ENCODE data around the gene SLC7A7. TPM values are rescaled to one million over a fixed set of nuclear protein-coding genes. Genes with fewer than 3 reads are reported as not detected.

SLC7A7 gene
- total and polyA plus RNA-seq, 2 experiments from 2014 or later = 3.6 to 4.1 TPM

GRCh38 chr14:22798528-22798927 lies 16.7 kb downstream of the SLC7A7 start:
- no peak overlapping the region for H3K27ac Mint-ChIP-seq
- H3K27me3 Mint-ChIP-seq (ENCODE audit: insufficient read depth, low read depth, poor library complexity) = peaks cover 12% of the 10 kb centered on the region
- no peaks in the 10 kb centered on the region for H3F3A ChIP-seq (replicated peaks; ENCODE audit: low read depth)
- peaks cover 6% of the 10 kb centered on the region; the same call in 2 of the 3 replicates for H3K9me3 Mint-ChIP-seq
- ATAC-seq (no peak), DNase-seq (ENCODE audit: low spot score) (no peak)
- H3K27me3 ChIP-seq (ENCODE audit: insufficient read depth) = no peaks in the 10 kb centered on the region
- H3K9me2 ChIP-seq (ENCODE audit: insufficient read depth) = peaks cover 10% of the 10 kb centered on the region; the same call in 1 of the 2 replicates
- H3K4me1 Mint-ChIP-seq = peaks cover 18% of the 10 kb centered on the region
- no peak overlapping the region for H3K4me2 ChIP-seq
- no peaks in the 10 kb centered on the region for H4K20me1 ChIP-seq (replicated peaks; ENCODE audit: insufficient read depth)
- no peaks in the 10 kb centered on the region for H3K79me2 ChIP-seq (replicated peaks; ENCODE audit: insufficient read depth)
- H3K4me3 Mint-ChIP-seq = no peak overlapping the region
- H3K4me3 ChIP-seq = no peak overlapping the region
- no peaks in the 10 kb centered on the region for H3K36me3 ChIP-seq (ENCODE audit: insufficient read depth)
- H3K36me3 Mint-ChIP-seq (ENCODE audit: low read depth) = peaks cover 4% of the 10 kb centered on the region
- H3K4me1 ChIP-seq (ENCODE audit: insufficient read depth) = peaks cover 17% of the 10 kb centered on the region
- no peak overlapping the region for H2AFZ ChIP-seq
- TF ChIP-seq CREB1 (CRISPR knock-in tag; IDR thresholded peaks at IDR 0.05; ENCODE audit: low read depth) = no peak
- TF ChIP-seq ZNF331 (CRISPR knock-in tag; IDR thresholded peaks at IDR 0.05; ENCODE audit: low read depth) = no peak
- no peak for TF ChIP-seq JUNB (IDR thresholded peaks at IDR 0.05; ENCODE audit: unreplicated experiment)
- TF ChIP-seq, protein P1, sequence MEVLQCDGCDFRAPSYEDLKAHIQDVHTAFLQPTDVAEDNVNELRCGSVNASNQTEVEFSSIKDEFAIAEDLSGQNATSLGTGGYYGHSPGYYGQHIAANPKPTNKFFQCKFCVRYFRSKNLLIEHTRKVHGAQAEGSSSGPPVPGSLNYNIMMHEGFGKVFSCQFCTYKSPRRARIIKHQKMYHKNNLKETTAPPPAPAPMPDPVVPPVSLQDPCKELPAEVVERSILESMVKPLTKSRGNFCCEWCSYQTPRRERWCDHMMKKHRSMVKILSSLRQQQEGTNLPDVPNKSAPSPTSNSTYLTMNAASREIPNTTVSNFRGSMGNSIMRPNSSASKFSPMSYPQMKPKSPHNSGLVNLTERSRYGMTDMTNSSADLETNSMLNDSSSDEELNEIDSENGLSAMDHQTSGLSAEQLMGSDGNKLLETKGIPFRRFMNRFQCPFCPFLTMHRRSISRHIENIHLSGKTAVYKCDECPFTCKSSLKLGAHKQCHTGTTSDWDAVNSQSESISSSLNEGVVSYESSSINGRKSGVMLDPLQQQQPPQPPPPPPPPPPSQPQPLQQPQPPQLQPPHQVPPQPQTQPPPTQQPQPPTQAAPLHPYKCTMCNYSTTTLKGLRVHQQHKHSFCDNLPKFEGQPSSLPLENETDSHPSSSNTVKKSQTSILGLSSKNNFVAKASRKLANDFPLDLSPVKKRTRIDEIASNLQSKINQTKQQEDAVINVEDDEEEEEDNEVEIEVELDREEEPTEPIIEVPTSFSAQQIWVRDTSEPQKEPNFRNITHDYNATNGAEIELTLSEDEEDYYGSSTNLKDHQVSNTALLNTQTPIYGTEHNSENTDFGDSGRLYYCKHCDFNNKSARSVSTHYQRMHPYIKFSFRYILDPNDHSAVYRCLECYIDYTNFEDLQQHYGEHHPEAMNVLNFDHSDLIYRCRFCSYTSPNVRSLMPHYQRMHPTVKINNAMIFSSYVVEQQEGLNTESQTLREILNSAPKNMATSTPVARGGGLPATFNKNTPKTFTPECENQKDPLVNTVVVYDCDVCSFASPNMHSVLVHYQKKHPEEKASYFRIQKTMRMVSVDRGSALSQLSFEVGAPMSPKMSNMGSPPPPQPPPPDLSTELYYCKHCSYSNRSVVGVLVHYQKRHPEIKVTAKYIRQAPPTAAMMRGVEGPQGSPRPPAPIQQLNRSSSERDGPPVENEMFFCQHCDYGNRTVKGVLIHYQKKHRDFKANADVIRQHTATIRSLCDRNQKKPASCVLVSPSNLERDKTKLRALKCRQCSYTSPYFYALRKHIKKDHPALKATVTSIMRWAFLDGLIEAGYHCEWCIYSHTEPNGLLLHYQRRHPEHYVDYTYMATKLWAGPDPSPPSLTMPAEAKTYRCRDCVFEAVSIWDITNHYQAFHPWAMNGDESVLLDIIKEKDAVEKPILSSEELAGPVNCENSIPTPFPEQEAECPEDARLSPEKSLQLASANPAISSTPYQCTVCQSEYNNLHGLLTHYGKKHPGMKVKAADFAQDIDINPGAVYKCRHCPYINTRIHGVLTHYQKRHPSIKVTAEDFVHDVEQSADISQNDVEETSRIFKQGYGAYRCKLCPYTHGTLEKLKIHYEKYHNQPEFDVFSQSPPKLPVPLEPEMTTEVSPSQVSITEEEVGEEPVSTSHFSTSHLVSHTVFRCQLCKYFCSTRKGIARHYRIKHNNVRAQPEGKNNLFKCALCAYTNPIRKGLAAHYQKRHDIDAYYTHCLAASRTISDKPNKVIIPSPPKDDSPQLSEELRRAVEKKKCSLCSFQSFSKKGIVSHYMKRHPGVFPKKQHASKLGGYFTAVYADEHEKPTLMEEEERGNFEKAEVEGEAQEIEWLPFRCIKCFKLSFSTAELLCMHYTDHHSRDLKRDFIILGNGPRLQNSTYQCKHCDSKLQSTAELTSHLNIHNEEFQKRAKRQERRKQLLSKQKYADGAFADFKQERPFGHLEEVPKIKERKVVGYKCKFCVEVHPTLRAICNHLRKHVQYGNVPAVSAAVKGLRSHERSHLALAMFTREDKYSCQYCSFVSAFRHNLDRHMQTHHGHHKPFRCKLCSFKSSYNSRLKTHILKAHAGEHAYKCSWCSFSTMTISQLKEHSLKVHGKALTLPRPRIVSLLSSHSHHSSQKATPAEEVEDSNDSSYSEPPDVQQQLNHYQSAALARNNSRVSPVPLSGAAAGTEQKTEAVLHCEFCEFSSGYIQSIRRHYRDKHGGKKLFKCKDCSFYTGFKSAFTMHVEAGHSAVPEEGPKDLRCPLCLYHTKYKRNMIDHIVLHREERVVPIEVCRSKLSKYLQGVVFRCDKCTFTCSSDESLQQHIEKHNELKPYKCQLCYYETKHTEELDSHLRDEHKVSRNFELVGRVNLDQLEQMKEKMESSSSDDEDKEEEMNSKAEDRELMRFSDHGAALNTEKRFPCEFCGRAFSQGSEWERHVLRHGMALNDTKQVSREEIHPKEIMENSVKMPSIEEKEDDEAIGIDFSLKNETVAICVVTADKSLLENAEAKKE (CRISPR knock-in tag; IDR thresholded peaks at IDR 0.05) = no peak
- TF ChIP-seq POLR2AphosphoS5 (IDR thresholded peaks at IDR 0.05; ENCODE audit: low read depth) = no peak
- TF ChIP-seq EZH2phosphoT487 (IDR thresholded peaks at IDR 0.05; ENCODE audit: unreplicated experiment) = no peak
- TF ChIP-seq STAT1 (IDR thresholded peaks at IDR 0.05; ENCODE audit: unreplicated experiment) = no peak
- TF ChIP-seq NANOG (IDR thresholded peaks at IDR 0.05; ENCODE audit: borderline replicate concordance) = no peak
- TF ChIP-seq, protein P2, sequence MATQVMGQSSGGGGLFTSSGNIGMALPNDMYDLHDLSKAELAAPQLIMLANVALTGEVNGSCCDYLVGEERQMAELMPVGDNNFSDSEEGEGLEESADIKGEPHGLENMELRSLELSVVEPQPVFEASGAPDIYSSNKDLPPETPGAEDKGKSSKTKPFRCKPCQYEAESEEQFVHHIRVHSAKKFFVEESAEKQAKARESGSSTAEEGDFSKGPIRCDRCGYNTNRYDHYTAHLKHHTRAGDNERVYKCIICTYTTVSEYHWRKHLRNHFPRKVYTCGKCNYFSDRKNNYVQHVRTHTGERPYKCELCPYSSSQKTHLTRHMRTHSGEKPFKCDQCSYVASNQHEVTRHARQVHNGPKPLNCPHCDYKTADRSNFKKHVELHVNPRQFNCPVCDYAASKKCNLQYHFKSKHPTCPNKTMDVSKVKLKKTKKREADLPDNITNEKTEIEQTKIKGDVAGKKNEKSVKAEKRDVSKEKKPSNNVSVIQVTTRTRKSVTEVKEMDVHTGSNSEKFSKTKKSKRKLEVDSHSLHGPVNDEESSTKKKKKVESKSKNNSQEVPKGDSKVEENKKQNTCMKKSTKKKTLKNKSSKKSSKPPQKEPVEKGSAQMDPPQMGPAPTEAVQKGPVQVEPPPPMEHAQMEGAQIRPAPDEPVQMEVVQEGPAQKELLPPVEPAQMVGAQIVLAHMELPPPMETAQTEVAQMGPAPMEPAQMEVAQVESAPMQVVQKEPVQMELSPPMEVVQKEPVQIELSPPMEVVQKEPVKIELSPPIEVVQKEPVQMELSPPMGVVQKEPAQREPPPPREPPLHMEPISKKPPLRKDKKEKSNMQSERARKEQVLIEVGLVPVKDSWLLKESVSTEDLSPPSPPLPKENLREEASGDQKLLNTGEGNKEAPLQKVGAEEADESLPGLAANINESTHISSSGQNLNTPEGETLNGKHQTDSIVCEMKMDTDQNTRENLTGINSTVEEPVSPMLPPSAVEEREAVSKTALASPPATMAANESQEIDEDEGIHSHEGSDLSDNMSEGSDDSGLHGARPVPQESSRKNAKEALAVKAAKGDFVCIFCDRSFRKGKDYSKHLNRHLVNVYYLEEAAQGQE (IDR thresholded peaks at IDR 0.05; ENCODE audit: unreplicated experiment) = no peak
- no peak for TF ChIP-seq ETS1 (IDR thresholded peaks at IDR 0.05)
- no peak for TF ChIP-seq EZH2 (IDR thresholded peaks at IDR 0.05; ENCODE audit: low read depth, unreplicated experiment)
- no peak for TF ChIP-seq CTCF (conservative IDR thresholded peaks at IDR 0.05; ENCODE audit: low read depth in 2 of 2)
- no peak for TF ChIP-seq ZNF114 (CRISPR knock-in tag; IDR thresholded peaks at IDR 0.05)
- no peak overlapping the region for H3K27ac ChIP-seq (ENCODE audit: low read depth)
